Vagina (tissue), 2 donors: ENCODE results near the gene ROR1. TPM values are rescaled to one million over a fixed set of nuclear protein-coding genes. Genes with fewer than 3 reads are reported as not detected.

Experiments
- DNase-seq, 2 donors: peaks; one replicate each; pipeline ENCODE4 v3.0.0-alpha.2; 2017; ENCODE audit errors: extremely low spot score in 2 of 2
- H3K27ac ChIP-seq: fragments of 200-600 bp; sonication (generic); one replicate; pipeline ENCODE4 v1.5.1; 2019
- H3K27me3 ChIP-seq: fragments of 200-600 bp; sonication (generic); one replicate; pipeline ENCODE4 v1.5.1; 2019
- H3K36me3 ChIP-seq, 2 donors: fragments of 200-600 bp; sonication (generic); one replicate each; pipeline ENCODE4 v1.5.1; 2017 to 2019
- H3K4me1 ChIP-seq: fragments of 200-600 bp; sonication (generic); one replicate; pipeline ENCODE4 v1.5.1; 2019
- H3K4me3 ChIP-seq, 2 donors: fragments of 200-600 bp; sonication (generic); 1 replicate in 1 of 2; 2 replicates in 1 of 2; pipeline ENCODE4 v1.5.1; 2016 to 2019
- H3K9me3 ChIP-seq: fragments of 200-600 bp; sonication (generic); one replicate; pipeline ENCODE4 v1.5.1; 2019
- CTCF ChIP-seq, 3 experiments: fragments of 450-650 bp in 2 of 3; fragments of 200-600 bp in 1 of 3; sonication (generic) in 1 of 3; IDR thresholded peaks; one replicate each; pipeline ENCODE4 v1.5.1; 2017 to 2019; ENCODE audit warnings: antibody characterized with exemption in 3 of 3, mild to moderate bottlenecking in 2 of 3, moderate library complexity in 2 of 3
- POLR2A ChIP-seq, 2 donors: fragments of 450-650 bp; IDR thresholded peaks; one replicate each; pipeline ENCODE4 v1.6.1; 2017; ENCODE audit warnings: antibody characterized with exemption in 2 of 2, mild to moderate bottlenecking in 2 of 2, moderate library complexity in 2 of 2
- POLR2AphosphoS5 ChIP-seq, 2 donors: sonication (generic); formaldehyde crosslinking; IDR thresholded peaks; one replicate each; pipeline ENCODE4 v1.9.0; 2017; ENCODE audit warnings: antibody characterized with exemption in 2 of 2, mild to moderate bottlenecking in 2 of 2, low read depth in 1 of 2; ENCODE audit not compliant: insufficient read depth in 1 of 2
- intact Hi-C: fragments of 100-400 bp; cut with DNase I; formaldehyde crosslinking; loops from one replicate; pipeline ENCODE4 v1.15.1; 2023
- total RNA-seq: library from RNA; depleted of rRNA; stranded (reverse); fragments of >200 nt; gene quantifications from one replicate; pipeline ENCODE4 v1.2.3, GENCODE V29; 2016

ROR1 gene
- total RNA-seq, 1 donor from 2014 or later: 11.0 TPM

GRCh38 chr1:63977466-63977865, 203.6 kb downstream of the ROR1 start:
- TF ChIP-seq CTCF (IDR thresholded peaks at IDR 0.05): no peak
- no peak for TF ChIP-seq POLR2A (IDR thresholded peaks at IDR 0.05)
- no peak for TF ChIP-seq POLR2AphosphoS5 (IDR thresholded peaks at IDR 0.05; ENCODE audit: insufficient read depth in 1 of 2, low read depth in 1 of 2)
- Histone ChIP-seq H3K4me1 (no peaks in the 10 kb centered on the region), H3K4me3 (no peak overlapping the region), H3K36me3 (no peaks in the 10 kb centered on the region), H3K27me3 (no peaks in the 10 kb centered on the region), H3K9me3 (no peaks in the 10 kb centered on the region), H3K27ac (no peak overlapping the region)
- intact Hi-C loops: no loop called here
- DNase-seq: no peak

GRCh38 chr1:63980740-63981407, 207.1 kb downstream of the ROR1 start:
- peaks cover 18% of the 10 kb centered on the region for H3K4me1 ChIP-seq
- TF ChIP-seq CTCF (IDR thresholded peaks at IDR 0.05) (no peak), POLR2A (IDR thresholded peaks at IDR 0.05) (no peak), POLR2AphosphoS5 (IDR thresholded peaks at IDR 0.05; ENCODE audit: insufficient read depth in 1 of 2, low read depth in 1 of 2) (no peak)
- no peaks in the 10 kb centered on the region for H3K36me3 ChIP-seq
- no peaks in the 10 kb centered on the region for H3K9me3 ChIP-seq
- no peak for DNase-seq
- intact Hi-C loops: no loop called here
- no peak overlapping the region for H3K4me3 ChIP-seq
- H3K27ac ChIP-seq: no peak overlapping the region
- no peaks in the 10 kb centered on the region for H3K27me3 ChIP-seq

- H3K27me3 ChIP-seq: no peaks in the 10 kb centered on the region
- no peaks in the 10 kb centered on the region for H3K36me3 ChIP-seq
- no peak overlapping the region for H3K27ac ChIP-seq
- H3K4me3 ChIP-seq: no peak overlapping the region
- TF ChIP-seq POLR2A (IDR thresholded peaks at IDR 0.05): no peak
- no peak for TF ChIP-seq POLR2AphosphoS5 (IDR thresholded peaks at IDR 0.05; ENCODE audit: insufficient read depth in 1 of 2, low read depth in 1 of 2)
- TF ChIP-seq CTCF (IDR thresholded peaks at IDR 0.05): no peak
- H3K9me3 ChIP-seq: no peaks in the 10 kb centered on the region
- intact Hi-C loops: no loop called here
- H3K4me1 ChIP-seq: peaks cover 18% of the 10 kb centered on the region
- no peak for DNase-seq
Measured at GRCh38 chr1:63981408-63981773, 207.6 kb downstream of the ROR1 start.

GRCh38 chr1:63982201-63982600, 208.4 kb downstream of the ROR1 start:
- TF ChIP-seq CTCF (IDR thresholded peaks at IDR 0.05) (no peak), POLR2A (IDR thresholded peaks at IDR 0.05) (no peak), POLR2AphosphoS5 (IDR thresholded peaks at IDR 0.05; ENCODE audit: insufficient read depth in 1 of 2, low read depth in 1 of 2) (no peak)
- Histone ChIP-seq H3K27me3 (no peaks in the 10 kb centered on the region), H3K4me3 (no peak overlapping the region), H3K27ac (no peak overlapping the region), H3K9me3 (no peaks in the 10 kb centered on the region), H3K36me3 (no peaks in the 10 kb centered on the region), H3K4me1 (peaks cover 18% of the 10 kb centered on the region)
- no peak for DNase-seq
- intact Hi-C loops: no loop called here

GRCh38 chr1:63983391-63984256, 209.8 kb downstream of the ROR1 start:
- intact Hi-C loops: no loop called here
- peaks cover 18% of the 10 kb centered on the region for H3K4me1 ChIP-seq
- no peak for DNase-seq
- no peak overlapping the region for H3K27ac ChIP-seq
- no peak for TF ChIP-seq CTCF (IDR thresholded peaks at IDR 0.05)
- no peak for TF ChIP-seq POLR2AphosphoS5 (IDR thresholded peaks at IDR 0.05; ENCODE audit: insufficient read depth in 1 of 2, low read depth in 1 of 2)
- TF ChIP-seq POLR2A (IDR thresholded peaks at IDR 0.05): no peak
- H3K4me3 ChIP-seq: no peak overlapping the region
- no peaks in the 10 kb centered on the region for H3K36me3 ChIP-seq
- H3K27me3 ChIP-seq: no peaks in the 10 kb centered on the region
- no peaks in the 10 kb centered on the region for H3K9me3 ChIP-seq
